Mesendoderm (in vitro differentiated cells): ENCODE measurements around the gene MED27. TPM values are rescaled to one million over a fixed set of nuclear protein-coding genes. Genes with fewer than 3 reads are reported as not detected.
A peak's percentile ranks its signal among the peaks of the same experiment; 100 is the strongest.

Source experiments
- DNase-seq: peaks from one replicate; pipeline ENCODE4 v3.0.0; 2013
- H2AK5ac ChIP-seq: 2 replicates; pipeline ENCODE4 v1.6.1; 2013; ENCODE audit warnings: low read length, inconsistent platforms
- H2BK120ac ChIP-seq: 2 replicates; pipeline ENCODE4 v1.6.1; 2013; ENCODE audit warnings: low read depth, mild to moderate bottlenecking, low read length, moderate library complexity, mixed read lengths
- H2BK15ac ChIP-seq: replicated peaks from 2 replicates; pipeline ENCODE4 v1.6.1; 2013; ENCODE audit warnings: low read depth, mild to moderate bottlenecking, moderate library complexity
- H2BK5ac ChIP-seq: 2 replicates; pipeline ENCODE4 v1.6.1; 2013; ENCODE audit warnings: low read length, inconsistent platforms
- H3K18ac ChIP-seq: 2 replicates; pipeline ENCODE4 v1.6.1; 2013; ENCODE audit warnings: mild to moderate bottlenecking, low read length, mixed read lengths
- H3K23ac ChIP-seq: one replicate; pipeline ENCODE4 v1.6.1; 2013; ENCODE audit warnings: low read length
- H3K27ac ChIP-seq: 2 replicates; pipeline ENCODE4 v1.5.1; 2013; ENCODE audit warnings: low read depth, mild to moderate bottlenecking, inconsistent platforms, low read length, moderate library complexity
- H3K27me3 ChIP-seq: 2 replicates; pipeline ENCODE4 v1.6.1; 2013; ENCODE audit warnings: low read length, control low read depth, mild to moderate bottlenecking, inconsistent platforms; ENCODE audit not compliant: insufficient read depth, poor library complexity
- H3K36me3 ChIP-seq: 2 replicates; pipeline ENCODE4 v1.6.1; 2013; ENCODE audit warnings: low read length, inconsistent platforms; ENCODE audit not compliant: control insufficient read depth, insufficient read depth
- H3K4ac ChIP-seq: one replicate; pipeline ENCODE4 v1.6.1; 2013; ENCODE audit warnings: low read depth, mild to moderate bottlenecking, low read length, moderate library complexity
- H3K4me1 ChIP-seq: 2 replicates; pipeline ENCODE4 v1.6.1; 2013; ENCODE audit warnings: low read depth, low read length, inconsistent platforms; ENCODE audit not compliant: control insufficient read depth
- H3K4me2 ChIP-seq: 2 replicates; pipeline ENCODE4 v1.6.1; 2013; ENCODE audit warnings: low read length
- H3K4me3 ChIP-seq: 2 replicates; pipeline ENCODE4 v1.5.1; 2013; ENCODE audit warnings: mild to moderate bottlenecking, low read length
- H3K56ac ChIP-seq: one replicate; pipeline ENCODE4 v1.6.1; 2013; ENCODE audit warnings: low read length
- H3K79me1 ChIP-seq: 2 replicates; pipeline ENCODE4 v1.6.1; 2013; ENCODE audit warnings: low read length, inconsistent platforms
- H3K79me2 ChIP-seq: 2 replicates; pipeline ENCODE4 v1.6.1; 2013; ENCODE audit warnings: mild to moderate bottlenecking, low read length; ENCODE audit not compliant: control insufficient read depth, insufficient read depth
- H3K9ac ChIP-seq: 2 replicates; pipeline ENCODE4 v1.6.1; 2013; ENCODE audit warnings: low read length, inconsistent platforms
- H4K5ac ChIP-seq: one replicate; pipeline ENCODE4 v1.6.1; 2013; ENCODE audit warnings: low read length
- H4K8ac ChIP-seq: one replicate; pipeline ENCODE4 v1.6.1; 2013; ENCODE audit warnings: low read depth, mild to moderate bottlenecking, control low read depth, low read length, moderate library complexity
- WGBS: extraction: QIAGEN DNeasy Blood & Tissue Kit; methylation state at CpG from one replicate; pipeline ENCODE4 v1.1.7; 2013; ENCODE audit warnings: low lambda C conversion rate, missing lambda C conversion rate; ENCODE audit not compliant: insufficient coverage; ENCODE audit errors: extremely low coverage; 5-methylcytosine and 5-hydroxymethylcytosine counted together
- polyA plus RNA-seq, 2 experiments: library from polyadenylated mRNA; stranded (reverse); fragments of 200-250 nt; gene quantifications; one replicate each; pipeline ENCODE4 v1.2.3, GENCODE V29; 2013

MED27 gene, protein sequence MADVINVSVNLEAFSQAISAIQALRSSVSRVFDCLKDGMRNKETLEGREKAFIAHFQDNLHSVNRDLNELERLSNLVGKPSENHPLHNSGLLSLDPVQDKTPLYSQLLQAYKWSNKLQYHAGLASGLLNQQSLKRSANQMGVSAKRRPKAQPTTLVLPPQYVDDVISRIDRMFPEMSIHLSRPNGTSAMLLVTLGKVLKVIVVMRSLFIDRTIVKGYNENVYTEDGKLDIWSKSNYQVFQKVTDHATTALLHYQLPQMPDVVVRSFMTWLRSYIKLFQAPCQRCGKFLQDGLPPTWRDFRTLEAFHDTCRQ
- 34.9 TPM for polyA plus RNA-seq (2013, experiment 1 of 2)
- polyA plus RNA-seq (2013, experiment 2 of 2) = 35.8 TPM

DNA sequence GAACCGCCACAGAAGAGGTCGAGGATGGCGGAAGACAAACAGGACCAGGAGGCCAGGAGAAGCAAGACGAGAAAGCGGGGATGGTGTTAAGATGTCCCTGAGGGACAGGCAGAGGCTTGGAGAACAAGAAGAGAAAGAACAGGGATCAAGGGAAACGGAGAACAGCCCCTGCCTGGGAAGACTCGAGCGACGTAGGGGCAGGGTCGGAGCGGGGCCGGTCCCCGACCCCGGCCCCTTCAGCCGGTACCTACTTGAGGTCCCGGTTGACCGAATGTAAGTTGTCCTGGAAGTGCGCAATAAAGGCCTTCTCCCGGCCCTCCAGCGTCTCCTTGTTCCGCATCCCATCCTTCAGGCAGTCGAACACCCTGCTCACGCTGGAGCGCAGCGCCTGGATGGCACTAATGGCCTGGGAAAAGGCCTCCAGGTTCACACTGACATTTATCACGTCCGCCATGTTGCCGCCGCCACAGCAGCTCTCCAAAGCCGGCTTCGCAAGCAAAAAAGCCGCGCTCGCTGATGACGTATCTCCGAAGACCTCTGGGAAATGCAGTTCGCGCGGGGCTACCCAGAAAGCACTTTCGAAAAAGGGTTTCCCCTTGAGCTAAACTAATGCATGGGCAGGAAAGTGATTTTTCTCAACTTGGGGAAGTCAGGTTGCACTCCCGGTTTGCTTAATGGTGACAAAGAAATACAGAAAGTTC is at the start of gene MED27:
Gene MED27, minus strand, starts transcription at position 477 of the 701 bp plus-strand sequence. Its CDS starts 23 bp downstream, at position 454.
- H2AK5ac ChIP-seq = no peak within 1 kb of the TSS
- no peak within 1 kb of the TSS for H4K8ac ChIP-seq
- H2BK5ac ChIP-seq = no peak within 1 kb of the TSS
- peak; percentile 96 for DNase-seq
- peak within 1 kb of the TSS; percentile 87 for H3K9ac ChIP-seq
- H2BK15ac ChIP-seq = no peak within 1 kb of the TSS
- H3K4me3 ChIP-seq = peak within 1 kb of the TSS; percentile 89
- H3K27me3 ChIP-seq = no peaks in the 10 kb centered on the region
- peak within 1 kb of the TSS; percentile 99 for H3K4me2 ChIP-seq
- no peaks in the 10 kb centered on the region for H3K36me3 ChIP-seq
- WGBS = no CpG with 5 or more reads among the region's 41 CpGs
- H3K18ac ChIP-seq = no peak within 1 kb of the TSS
- no peak within 1 kb of the TSS for H2BK120ac ChIP-seq
- peak within 1 kb of the TSS; percentile 70 for H3K23ac ChIP-seq
- peaks cover 2% of the 10 kb centered on the region for H3K4me1 ChIP-seq
- H3K79me1 ChIP-seq = peaks cover 10% of the 10 kb centered on the region
- H3K27ac ChIP-seq = no peak within 1 kb of the TSS
- H3K79me2 ChIP-seq = peaks cover 8% of the 10 kb centered on the region
- H4K5ac ChIP-seq = no peak within 1 kb of the TSS
- peak within 1 kb of the TSS; percentile 95 for H3K56ac ChIP-seq
- no peak within 1 kb of the TSS for H3K4ac ChIP-seq

DNA sequence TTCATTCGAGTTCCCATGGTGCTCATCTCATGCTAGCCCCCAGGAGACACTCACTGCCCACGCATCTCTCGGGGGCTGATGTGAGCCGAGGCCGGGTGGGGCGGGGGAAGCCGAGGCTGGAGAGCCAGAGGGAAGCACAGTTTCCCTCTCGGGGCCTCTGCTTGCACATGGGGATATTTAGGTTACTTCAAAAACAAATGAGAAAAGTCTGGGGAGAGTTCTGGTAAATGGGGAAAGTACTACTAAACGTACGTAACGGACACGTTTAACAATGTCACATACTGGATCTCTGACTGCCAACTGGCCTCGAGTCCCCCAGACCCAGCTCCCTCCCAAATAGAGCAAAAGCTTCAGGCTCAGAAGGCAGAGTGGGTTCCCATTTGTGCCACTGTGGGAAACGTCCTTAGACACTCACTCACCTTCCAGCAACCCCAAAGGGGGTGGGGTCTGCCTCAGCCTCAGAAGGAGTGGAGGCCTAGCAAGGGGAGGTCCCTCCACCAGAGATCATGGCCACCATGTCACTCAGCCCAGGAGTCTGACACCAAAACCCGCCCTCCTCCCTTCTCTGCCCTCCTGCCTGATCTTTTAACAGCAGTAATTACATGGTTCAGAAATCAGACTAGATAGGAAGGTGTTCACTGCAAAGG is 48.3 kb upstream of the MED27 start:
- Histone ChIP-seq H3K4me1 (no peaks in the 10 kb centered on the region), H3K4me3 (no peak overlapping the region), H3K79me1 (no peaks in the 10 kb centered on the region), H2BK120ac (no peak overlapping the region), H3K27ac (no peak overlapping the region), H3K23ac (no peak overlapping the region), H3K9ac (no peak overlapping the region), H4K8ac (no peak overlapping the region), H2AK5ac (no peak overlapping the region), H3K4me2 (no peak overlapping the region), H4K5ac (no peak overlapping the region), H3K36me3 (no peaks in the 10 kb centered on the region), H3K27me3 (no peaks in the 10 kb centered on the region), H2BK15ac (no peak overlapping the region), H3K18ac (no peak overlapping the region), H3K79me2 (no peaks in the 10 kb centered on the region), H3K4ac (no peak overlapping the region), H2BK5ac (no peak overlapping the region), H3K56ac (no peak overlapping the region)
- no peak for DNase-seq
- whole genome bisulfite sequencing = no CpG with 5 or more reads among the region's 15 CpGs

DNA sequence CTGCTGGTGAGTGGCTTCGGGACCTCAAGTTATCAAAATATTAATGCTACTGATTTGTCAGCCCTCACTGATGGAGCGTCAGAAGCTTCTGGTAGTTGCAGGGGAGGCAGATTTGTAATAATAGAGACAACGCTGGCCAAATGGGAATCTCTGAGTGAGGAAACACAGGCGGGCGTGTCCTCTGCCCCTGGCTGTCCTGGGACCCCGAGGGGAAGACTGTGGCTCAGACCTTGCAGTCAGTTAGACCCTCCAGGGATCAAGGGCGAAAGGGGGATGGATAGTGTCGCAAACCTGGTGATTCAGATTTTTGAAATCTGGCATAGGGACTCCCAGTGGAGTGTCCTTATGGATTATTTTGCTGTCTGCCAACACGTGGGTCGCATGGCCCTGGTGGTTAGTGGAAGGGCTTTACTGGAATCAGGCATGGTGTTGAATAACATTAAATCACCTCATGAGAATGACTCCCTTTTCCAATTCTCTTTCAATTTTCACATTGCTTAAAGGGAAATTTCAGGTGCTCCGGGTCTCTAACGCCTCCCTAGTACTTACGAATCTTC is 47.1 kb upstream of the MED27 start:
- H3K36me3 ChIP-seq = no peaks in the 10 kb centered on the region
- no peak overlapping the region for H2BK120ac ChIP-seq
- no peaks in the 10 kb centered on the region for H3K27me3 ChIP-seq
- H2BK5ac ChIP-seq = no peak overlapping the region
- H4K5ac ChIP-seq = no peak overlapping the region
- DNase-seq = no peak
- H3K4ac ChIP-seq = no peak overlapping the region
- no peak overlapping the region for H3K23ac ChIP-seq
- no peaks in the 10 kb centered on the region for H3K79me2 ChIP-seq
- no peak overlapping the region for H3K4me2 ChIP-seq
- no peak overlapping the region for H2AK5ac ChIP-seq
- H3K9ac ChIP-seq = no peak overlapping the region
- H4K8ac ChIP-seq = no peak overlapping the region
- H3K56ac ChIP-seq = no peak overlapping the region
- H3K4me3 ChIP-seq = no peak overlapping the region
- WGBS = no CpG with 5 or more reads among the region's 13 CpGs
- H3K18ac ChIP-seq = no peak overlapping the region
- H3K4me1 ChIP-seq = no peaks in the 10 kb centered on the region
- no peaks in the 10 kb centered on the region for H3K79me1 ChIP-seq
- no peak overlapping the region for H3K27ac ChIP-seq
- H2BK15ac ChIP-seq = no peak overlapping the region

DNA sequence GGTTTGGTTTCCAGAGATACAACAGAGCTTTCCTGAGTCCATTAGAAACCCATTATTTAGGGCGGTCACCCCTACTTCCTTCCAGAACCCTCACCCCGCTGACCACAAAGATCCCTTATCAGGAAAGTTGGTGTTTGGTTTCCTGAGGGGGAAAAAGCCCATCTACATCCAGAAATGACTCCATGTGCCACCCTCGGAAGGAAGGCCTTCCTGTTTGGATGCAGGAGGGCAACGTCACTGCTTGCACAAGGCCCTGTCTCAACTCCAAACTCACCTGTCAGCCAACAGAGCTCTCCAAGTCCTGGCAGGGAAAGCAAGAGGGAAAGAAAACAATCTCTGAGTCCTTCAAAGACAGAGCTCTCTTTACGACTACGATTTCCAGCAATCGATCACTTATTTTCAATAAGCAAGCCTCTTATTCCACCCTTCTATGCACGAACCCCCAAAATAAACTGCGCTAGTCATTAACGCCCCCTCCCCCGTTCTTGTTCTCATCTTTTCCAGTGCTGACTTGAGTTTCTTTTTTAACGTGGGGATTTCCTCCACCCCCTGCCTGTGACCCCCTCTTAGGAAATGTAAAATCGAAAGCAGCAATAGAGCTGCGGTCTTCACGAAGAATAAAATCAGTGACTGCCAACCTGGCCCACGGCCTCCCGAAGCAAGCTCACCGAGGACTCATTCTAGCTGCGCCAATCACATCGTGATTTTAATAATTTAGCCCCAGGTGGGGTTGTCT is 46.4 kb upstream of the MED27 start:
- H3K4ac ChIP-seq = no peak overlapping the region
- H3K79me2 ChIP-seq = no peaks in the 10 kb centered on the region
- no peak overlapping the region for H4K5ac ChIP-seq
- no peak overlapping the region for H3K4me3 ChIP-seq
- DNase-seq = no peak
- no peak overlapping the region for H3K18ac ChIP-seq
- H3K4me2 ChIP-seq = no peak overlapping the region
- H4K8ac ChIP-seq = no peak overlapping the region
- no peak overlapping the region for H3K23ac ChIP-seq
- no CpG with 5 or more reads among the region's 20 CpGs for WGBS
- H3K56ac ChIP-seq = no peak overlapping the region
- H3K4me1 ChIP-seq = no peaks in the 10 kb centered on the region
- no peak overlapping the region for H3K27ac ChIP-seq
- H2BK5ac ChIP-seq = no peak overlapping the region
- no peaks in the 10 kb centered on the region for H3K27me3 ChIP-seq
- H2AK5ac ChIP-seq = no peak overlapping the region
- no peak overlapping the region for H2BK120ac ChIP-seq
- no peaks in the 10 kb centered on the region for H3K36me3 ChIP-seq
- H3K9ac ChIP-seq = no peak overlapping the region
- no peaks in the 10 kb centered on the region for H3K79me1 ChIP-seq
- H2BK15ac ChIP-seq = no peak overlapping the region

DNA sequence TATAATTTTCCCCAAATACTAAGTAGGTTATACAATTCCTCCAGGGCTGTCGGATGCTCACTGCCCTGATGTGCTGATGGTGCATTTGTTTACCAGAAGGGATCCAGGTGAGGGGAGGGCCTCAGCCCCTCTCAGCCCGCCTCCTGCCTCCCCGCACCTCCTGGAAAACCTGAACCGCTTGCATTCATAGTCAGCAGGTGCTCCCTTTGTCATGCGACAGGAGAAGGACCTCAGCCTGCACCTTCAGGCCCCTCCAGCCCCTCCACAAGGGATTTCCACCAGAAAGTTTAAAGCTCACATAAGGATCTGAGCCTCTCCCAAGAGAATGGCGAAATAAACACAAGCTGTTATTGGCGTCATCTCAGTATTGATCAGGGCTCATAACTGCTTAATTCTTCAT is 45.7 kb upstream of the MED27 start:
- H3K4me3 ChIP-seq = no peak overlapping the region
- H2BK120ac ChIP-seq = no peak overlapping the region
- H3K9ac ChIP-seq = no peak overlapping the region
- no peak overlapping the region for H3K4me2 ChIP-seq
- no peaks in the 10 kb centered on the region for H3K4me1 ChIP-seq
- H3K79me2 ChIP-seq = no peaks in the 10 kb centered on the region
- no peak overlapping the region for H4K8ac ChIP-seq
- H2BK15ac ChIP-seq = no peak overlapping the region
- H3K27ac ChIP-seq = no peak overlapping the region
- H2AK5ac ChIP-seq = no peak overlapping the region
- no CpG with 5 or more reads among the region's 7 CpGs for WGBS
- H3K23ac ChIP-seq = no peak overlapping the region
- DNase-seq = no peak
- H3K56ac ChIP-seq = no peak overlapping the region
- no peak overlapping the region for H2BK5ac ChIP-seq
- H3K27me3 ChIP-seq = no peaks in the 10 kb centered on the region
- H3K18ac ChIP-seq = no peak overlapping the region
- H3K4ac ChIP-seq = no peak overlapping the region
- H4K5ac ChIP-seq = no peak overlapping the region
- no peaks in the 10 kb centered on the region for H3K36me3 ChIP-seq
- H3K79me1 ChIP-seq = no peaks in the 10 kb centered on the region
